Right atrium auricular region (tissue), 2 donors: ENCODE results near the gene ZBTB11. TPM values are rescaled to one million over a fixed set of nuclear protein-coding genes. Genes with fewer than 3 reads are reported as not detected.
"Not testable (repeated sequence)": the region's sequence is repeated elsewhere in the genome, so short reads cannot be mapped to it uniquely, and the experiment has no call there.

ENCODE experiments used
- DNase-seq: peaks from one replicate; pipeline ENCODE4 v3.0.0-alpha.2; 2019; ENCODE audit warnings: low spot score
- H3K27ac ChIP-seq, 2 donors: fragments of 200-600 bp; sonication (generic); 1 replicate in 1 of 2; 2 replicates in 1 of 2; pipeline ENCODE4 v1.5.1; 2016 to 2019
- H3K27me3 ChIP-seq, 2 donors: fragments of 200-600 bp; sonication (generic); one replicate each; pipeline versions ENCODE4 v1.5.1 to v1.6.0; 2017 to 2019
- H3K36me3 ChIP-seq: fragments of 200-600 bp; sonication (generic); one replicate; pipeline ENCODE4 v1.5.1; 2016
- H3K4me1 ChIP-seq, 2 donors: fragments of 200-600 bp; sonication (generic); one replicate each; pipeline versions ENCODE4 v1.5.1 to v1.6.0; 2017 to 2019
- H3K4me3 ChIP-seq, 2 donors: fragments of 200-600 bp; sonication (generic); 1 replicate in 1 of 2; 2 replicates in 1 of 2; pipeline ENCODE4 v1.5.1; 2017 to 2019; ENCODE audit warnings: mild to moderate bottlenecking in 1 of 2, moderate library complexity in 1 of 2
- H3K9me3 ChIP-seq, 2 donors: fragments of 200-600 bp; sonication (generic); one replicate each; pipeline ENCODE4 v1.5.1; 2019
- CTCF ChIP-seq, 2 donors: fragments of 200-600 bp; sonication (generic); IDR thresholded peaks; one replicate each; pipeline ENCODE4 v1.5.1; 2019; ENCODE audit warnings: antibody characterized with exemption in 2 of 2
- total RNA-seq, 2 donors: library from RNA; depleted of rRNA; stranded (reverse); fragments of >200 nt; gene quantifications; one replicate each; pipeline ENCODE4 v1.1.0, GENCODE V29; 2016

Gene ZBTB11
- total RNA-seq, 2 donors from 2014 or later: 9.8 to 10.4 TPM

- no peak for TF ChIP-seq CTCF (IDR thresholded peaks at IDR 0.05)
- no peak overlapping the region for H3K27ac ChIP-seq
- no peaks in the 10 kb centered on the region for H3K36me3 ChIP-seq
- H3K27me3 ChIP-seq: no peaks in the 10 kb centered on the region
- H3K9me3 ChIP-seq: peaks cover 0 to 6% of the 10 kb centered on the region in 2 donors
- H3K4me1 ChIP-seq: no peaks in the 10 kb centered on the region
- no peak overlapping the region for H3K4me3 ChIP-seq
- DNase-seq: no peak
Measured at GRCh38 chr3:101618726-101619125, 58.2 kb downstream of the ZBTB11 start.

- DNase-seq: peak; percentile 4
- no peak for TF ChIP-seq CTCF (IDR thresholded peaks at IDR 0.05)
- Histone ChIP-seq H3K4me3 (no peak overlapping the region), H3K27ac (no peak overlapping the region), H3K36me3 (no peaks in the 10 kb centered on the region), H3K9me3 (peaks cover 0 to 6% of the 10 kb centered on the region in 2 donors), H3K4me1 (no peaks in the 10 kb centered on the region), H3K27me3 (no peaks in the 10 kb centered on the region)
Measured at GRCh38 chr3:101617478-101617877, 59.5 kb downstream of the ZBTB11 start.

GRCh38 chr3:101615525-101615924 lies 61.4 kb downstream of the ZBTB11 start:
- no peak for DNase-seq
- Histone ChIP-seq H3K27ac (no peak overlapping the region), H3K36me3 (no peaks in the 10 kb centered on the region), H3K27me3 (no peaks in the 10 kb centered on the region), H3K9me3 (peaks cover 0 to 6% of the 10 kb centered on the region in 2 donors), H3K4me3 (no peak overlapping the region), H3K4me1 (no peaks in the 10 kb centered on the region)
- no peak for TF ChIP-seq CTCF (IDR thresholded peaks at IDR 0.05)

GRCh38 chr3:101613014-101613413 lies 63.9 kb downstream of the ZBTB11 start:
- H3K27ac ChIP-seq, H3K36me3 ChIP-seq, DNase-seq, H3K4me1 ChIP-seq, H3K4me3 ChIP-seq, H3K27me3 ChIP-seq, H3K9me3 ChIP-seq: not testable (repeated sequence)

GRCh38 chr3:101611023-101611422 lies 65.9 kb downstream of the ZBTB11 start:
- no peaks in the 10 kb centered on the region for H3K36me3 ChIP-seq

GRCh38 chr3:101605398-101605797 lies 71.5 kb downstream of the ZBTB11 start:
- DNase-seq, H3K27me3 ChIP-seq: not testable (repeated sequence)

More at GRCh38 chr3:101611023-101611422, 65.9 kb downstream of the ZBTB11 start:
- H3K4me1 ChIP-seq: no peaks in the 10 kb centered on the region
- H3K9me3 ChIP-seq: no peaks in the 10 kb centered on the region
- TF ChIP-seq CTCF (IDR thresholded peaks at IDR 0.05): no peak
- no peaks in the 10 kb centered on the region for H3K27me3 ChIP-seq
- DNase-seq: no peak
- H3K27ac ChIP-seq: no peak overlapping the region
- no peak overlapping the region for H3K4me3 ChIP-seq

GRCh38 chr3:101603184-101603583 lies 73.7 kb downstream of the ZBTB11 start:
- DNase-seq: no peak
- Histone ChIP-seq H3K4me1 (no peaks in the 10 kb centered on the region), H3K27ac (no peak overlapping the region), H3K9me3 (no peaks in the 10 kb centered on the region), H3K4me3 (no peak overlapping the region), H3K27me3 (no peaks in the 10 kb centered on the region), H3K36me3 (no peaks in the 10 kb centered on the region)
- TF ChIP-seq CTCF (IDR thresholded peaks at IDR 0.05): no peak

More at GRCh38 chr3:101605398-101605797, 71.5 kb downstream of the ZBTB11 start:
- not testable (repeated sequence) for H3K9me3 ChIP-seq, H3K4me3 ChIP-seq, H3K36me3 ChIP-seq, H3K4me1 ChIP-seq, H3K27ac ChIP-seq
